SK-N-SH treated with all-trans-retinoic acid at 6 μM for 48 hours (cell line): Measurements from ENCODE around the gene MDM4.

Experiments used
- ATAC-seq: fragments of 200-7000 bp; cut with Tn5 transposase; 3 replicates; pipeline ENCODE4 v1.9.1; 2020; ENCODE audit warnings: mild to moderate bottlenecking, moderate library complexity
- ARNTL ChIP-seq: fragments of 450-650 bp; formaldehyde crosslinking; IDR thresholded peaks from 2 replicates; pipeline ENCODE4 v1.5.0; 2020; ENCODE audit warnings: low read depth, mild to moderate bottlenecking, moderate library complexity, borderline replicate concordance
- CSDC2 ChIP-seq: fragments of 250-450 bp; sonication (Bioruptor Pico); IDR thresholded peaks from 2 replicates; pipeline ENCODE4 v1.5.0; 2020; ENCODE audit warnings: mild to moderate bottlenecking, moderate library complexity
- CSRNP3 ChIP-seq: fragments of 250-450 bp; sonication (Bioruptor Pico); IDR thresholded peaks from 2 replicates; pipeline ENCODE4 v1.5.1; 2021; ENCODE audit warnings: mild to moderate bottlenecking, moderate library complexity
- ESRRG ChIP-seq: fragments of 250-450 bp; sonication (Bioruptor Pico); IDR thresholded peaks from 2 replicates; pipeline ENCODE4 v1.6.1; 2021; ENCODE audit warnings: mild to moderate bottlenecking
- GLIS3 ChIP-seq: fragments of 250-450 bp; sonication (Bioruptor Pico); IDR thresholded peaks from 2 replicates; pipeline ENCODE4 v1.5.0; 2020; ENCODE audit warnings: mild to moderate bottlenecking, moderate library complexity
- OSR1 ChIP-seq: fragments of 250-450 bp; sonication (Bioruptor Pico); IDR thresholded peaks from 2 replicates; pipeline ENCODE4 v1.8.0; 2022; ENCODE audit warnings: moderate library complexity, mild to moderate bottlenecking, inconsistent platforms
- PATZ1 ChIP-seq: fragments of 250-450 bp; sonication (Bioruptor Pico); IDR thresholded peaks from 2 replicates; pipeline ENCODE4 v1.8.0; 2020; ENCODE audit warnings: mild to moderate bottlenecking, moderate library complexity, borderline replicate concordance
- PPARA ChIP-seq: fragments of 250-450 bp; sonication (Bioruptor Pico); IDR thresholded peaks from 2 replicates; pipeline ENCODE4 v1.5.0; 2020; ENCODE audit warnings: mild to moderate bottlenecking, borderline replicate concordance
- RARB ChIP-seq: fragments of 250-450 bp; sonication (Bioruptor Pico); IDR thresholded peaks from 2 replicates; pipeline ENCODE4 v1.8.0; 2021; ENCODE audit warnings: mild to moderate bottlenecking, moderate library complexity
- SNAI2 ChIP-seq: fragments of 250-450 bp; sonication (Bioruptor Pico); IDR thresholded peaks from 2 replicates; pipeline ENCODE4 v1.5.0; 2020; ENCODE audit warnings: mild to moderate bottlenecking, moderate library complexity
- TCF4 ChIP-seq: fragments of 250-450 bp; sonication (Bioruptor Pico); IDR thresholded peaks from 2 replicates; pipeline ENCODE4 v1.8.0; 2021; ENCODE audit warnings: mild to moderate bottlenecking, moderate library complexity, borderline replicate concordance
- TOX ChIP-seq: fragments of 250-450 bp; sonication (Bioruptor Pico); IDR thresholded peaks from 2 replicates; pipeline ENCODE4 v1.8.0; 2021; ENCODE audit warnings: mild to moderate bottlenecking, moderate library complexity, borderline replicate concordance
- TSHZ2 ChIP-seq: fragments of 250-450 bp; sonication (Bioruptor Pico); IDR thresholded peaks from 2 replicates; pipeline ENCODE4 v1.5.0; 2020; ENCODE audit warnings: mild to moderate bottlenecking, moderate library complexity
- ZC3H10 ChIP-seq: fragments of 250-450 bp; sonication (Bioruptor Pico); IDR thresholded peaks from 2 replicates; pipeline ENCODE4 v1.5.1; 2021; ENCODE audit warnings: mild to moderate bottlenecking, moderate library complexity
- ZFP30 ChIP-seq: fragments of 450-650 bp; formaldehyde crosslinking; IDR thresholded peaks from 2 replicates; pipeline ENCODE4 v1.5.0; 2022; ENCODE audit warnings: mild to moderate bottlenecking, moderate library complexity
- ZNF565 ChIP-seq: fragments of 450-650 bp; formaldehyde crosslinking; conservative IDR thresholded peaks from 2 replicates; pipeline ENCODE4 v1.5.0; 2020; ENCODE audit warnings: low read depth, mild to moderate bottlenecking, moderate library complexity
- ZNF70 ChIP-seq: fragments of 450-650 bp; formaldehyde crosslinking; IDR thresholded peaks from 2 replicates; pipeline ENCODE4 v1.5.0; 2020; ENCODE audit warnings: mild to moderate bottlenecking, moderate library complexity
- ZNF8 ChIP-seq: fragments of 450-650 bp; formaldehyde crosslinking; IDR thresholded peaks from 2 replicates; pipeline ENCODE4 v1.5.0; 2020; ENCODE audit warnings: mild to moderate bottlenecking, moderate library complexity

The MDM4 gene

GRCh38 chr1:204564835-204565234, 48.6 kb downstream of the MDM4 start (continued):
- TF ChIP-seq PPARA (CRISPR knock-in tag) = no peak

GRCh38 chr1:204565617-204566582, 49.7 kb downstream of the MDM4 start:
- TF ChIP-seq OSR1 (CRISPR knock-in tag) = no peak
- peak; percentile 95 for ATAC-seq

- ATAC-seq = no peak
- TF ChIP-seq ESRRG (CRISPR knock-in tag) = no peak
Observed at GRCh38 chr1:204566583-204566955, 50.4 kb downstream of the MDM4 start.

GRCh38 chr1:204567071-204567470, 50.9 kb downstream of the MDM4 start:
- no peak for ATAC-seq

More at GRCh38 chr1:204567071-204567470, 50.9 kb downstream of the MDM4 start:
- TF ChIP-seq TCF4 (CRISPR knock-in tag) = no peak
- no peak for TF ChIP-seq CSDC2 (CRISPR knock-in tag)
- no peak for TF ChIP-seq ESRRG (CRISPR knock-in tag)
- no peak for TF ChIP-seq TOX (CRISPR knock-in tag)
- no peak for TF ChIP-seq ZNF70
- TF ChIP-seq ARNTL (CRISPR knock-in tag) = no peak
- no peak for TF ChIP-seq PATZ1 (CRISPR knock-in tag)
- TF ChIP-seq TSHZ2 (CRISPR knock-in tag) = no peak
- no peak for TF ChIP-seq RARB (CRISPR knock-in tag)
- TF ChIP-seq ZNF8 = no peak
- TF ChIP-seq GLIS3 (CRISPR knock-in tag) = no peak
- TF ChIP-seq PPARA (CRISPR knock-in tag) = no peak
- TF ChIP-seq ZNF565 (CRISPR knock-in tag) = no peak
- TF ChIP-seq ZFP30 (CRISPR knock-in tag) = no peak
- no peak for TF ChIP-seq CSRNP3 (CRISPR knock-in tag)
- no peak for TF ChIP-seq SNAI2
- no peak for TF ChIP-seq ZC3H10 (CRISPR knock-in tag)
